ENCODE measurements around the gene ACTG1.
"Not testable (repeated sequence)": the region's sequence is repeated elsewhere in the genome, so short reads cannot be mapped to it uniquely, and the experiment has no call there.

The ACTG1 gene

DNA sequence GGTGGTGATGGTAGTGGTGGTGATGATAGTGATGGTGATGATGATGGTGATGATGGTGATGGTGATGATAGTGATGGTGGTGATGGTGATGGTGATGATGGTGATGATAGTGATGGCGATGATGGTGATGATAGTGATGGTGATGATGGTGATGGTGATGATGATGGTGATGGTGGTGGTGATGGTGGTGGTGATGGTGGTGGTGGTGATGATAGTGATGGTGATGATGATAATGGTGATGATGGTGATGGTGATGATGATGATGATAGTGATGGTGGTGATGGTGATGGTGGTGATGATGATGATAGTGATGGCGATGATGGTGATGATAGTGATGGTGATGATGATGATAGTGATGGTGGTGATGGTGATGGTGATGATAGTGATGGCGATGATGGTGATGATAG, 19.4 kb upstream of the ACTG1 start:
- not testable (repeated sequence) for DNase-seq

DNA sequence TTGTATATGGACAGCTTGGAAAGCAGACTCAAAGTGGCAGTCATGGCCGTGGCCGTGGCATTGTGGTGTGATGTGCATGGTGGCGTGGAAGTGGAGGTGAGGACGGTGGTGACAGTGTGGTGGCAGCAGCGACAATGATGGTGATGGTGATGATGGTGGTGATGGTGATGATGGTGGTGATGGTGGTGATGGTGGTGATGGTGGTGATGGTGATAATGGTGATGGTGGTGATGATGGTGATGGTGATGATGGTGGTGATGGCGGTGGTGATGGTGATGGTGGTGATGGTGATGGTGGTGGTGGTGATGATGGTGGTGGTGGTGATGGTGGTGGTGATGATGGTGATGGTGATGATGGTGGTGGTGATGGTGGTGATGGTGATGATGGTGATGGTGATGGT, 18.4 kb upstream of the ACTG1 start:
- DNase-seq, result not testable (repeated sequence)

DNA sequence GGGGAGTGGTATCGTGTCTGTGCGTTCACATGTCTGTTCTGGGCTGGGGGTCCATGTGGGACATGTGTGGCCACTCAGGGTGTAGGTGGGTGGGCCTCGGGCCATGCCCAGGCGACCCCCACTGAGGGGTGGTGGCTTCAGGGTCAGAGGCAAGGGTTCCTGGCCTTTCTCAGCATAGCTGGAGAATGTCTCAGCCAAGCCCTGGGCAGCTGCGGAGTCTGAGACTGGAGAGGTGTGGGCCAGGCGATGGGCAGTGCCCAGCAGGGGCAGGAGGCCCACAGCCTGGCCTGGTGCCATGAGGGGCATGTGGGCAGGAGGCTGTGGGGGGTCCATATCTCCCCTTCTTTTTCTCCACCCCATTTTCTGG, 16.8 kb upstream of the ACTG1 start:
- DNase-seq, result no peak

GRCh38 chr17:81528651-81529436, 16.2 kb upstream of the ACTG1 start:
- no peak for DNase-seq

GRCh38 chr17:81528384-81528650, 15.7 kb upstream of the ACTG1 start:
- DNase-seq, result no peak

GRCh38 chr17:81527591-81528383, 15.2 kb upstream of the ACTG1 start, which contains the start of gene FSCN2:
Gene FSCN2, plus strand, starts transcription at chr17:81528377. Its CDS starts 155 bp downstream, at chr17:81528532.
- DNase-seq, result no peak

- DNase-seq, result no peak
These were observed 14.3 kb upstream of the ACTG1 start for GRCh38 chr17:81526662-81527571.

DNA sequence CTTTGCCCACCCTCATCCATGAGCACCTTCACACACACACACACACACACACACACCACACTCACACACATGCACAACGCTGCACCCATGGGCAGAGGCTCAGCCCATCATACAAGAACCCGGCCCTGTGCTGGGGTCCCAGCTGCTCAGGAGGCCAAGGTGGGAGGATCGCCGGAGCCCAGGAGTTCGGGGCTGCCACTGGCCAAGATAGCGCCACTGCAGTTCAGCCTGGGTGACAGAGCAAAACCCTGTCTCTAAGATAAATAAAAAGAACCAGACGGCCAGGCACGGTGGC, 12.2 kb upstream of the ACTG1 start:
- DNase-seq, result no peak

- DNase-seq, result no peak
These were observed 11.7 kb upstream of the ACTG1 start for GRCh38 chr17:81524039-81524864.

GRCh38 chr17:81523402-81524038, 10.9 kb upstream of the ACTG1 start:
- DNase-seq, result no peak

DNA sequence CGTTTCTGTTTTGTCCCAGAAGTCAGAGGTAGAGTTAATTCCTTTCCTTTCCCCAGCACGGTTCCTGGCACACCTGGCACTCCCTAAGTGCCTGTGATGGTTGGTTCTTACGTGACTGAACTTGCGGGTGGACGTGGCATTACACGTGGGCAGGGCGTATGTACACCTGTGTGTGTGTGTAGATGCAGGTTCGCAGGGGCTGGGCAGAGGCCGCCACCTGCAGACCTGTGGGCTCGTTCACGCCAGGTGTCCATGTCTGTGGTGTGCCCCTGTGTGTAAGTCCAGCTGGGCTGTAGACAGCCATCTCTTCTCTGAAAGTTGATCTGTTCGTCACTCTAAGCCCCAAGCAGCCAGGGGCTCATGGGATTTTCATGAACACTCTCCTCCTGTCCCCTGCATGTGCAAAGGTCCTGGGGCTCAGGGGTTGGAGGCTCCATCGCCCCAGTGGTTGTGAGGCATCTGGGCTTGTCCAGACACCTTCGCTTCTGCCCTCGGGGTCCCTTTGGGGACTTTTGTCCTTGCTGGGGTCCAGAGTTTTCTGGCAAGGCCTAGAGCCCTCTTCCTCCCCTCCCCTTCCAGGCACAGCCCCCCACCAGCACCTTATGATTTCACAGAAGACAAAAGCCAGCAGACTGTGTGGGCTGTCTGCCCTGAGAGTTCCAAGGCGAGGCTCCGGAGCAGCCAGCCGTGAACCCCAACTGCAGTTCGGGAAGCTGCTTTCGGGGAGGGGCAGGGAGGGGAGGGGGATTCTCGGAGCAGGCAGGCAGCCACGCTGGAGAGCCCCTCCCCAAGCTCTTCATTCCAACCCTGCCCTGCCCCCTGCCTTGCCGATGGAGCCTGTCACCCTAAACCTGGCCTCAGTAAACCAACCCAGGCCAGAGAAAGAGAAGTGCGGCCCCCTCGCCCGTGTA, 10.1 kb upstream of the ACTG1 start:
- DNase-seq, result no peak

DNA sequence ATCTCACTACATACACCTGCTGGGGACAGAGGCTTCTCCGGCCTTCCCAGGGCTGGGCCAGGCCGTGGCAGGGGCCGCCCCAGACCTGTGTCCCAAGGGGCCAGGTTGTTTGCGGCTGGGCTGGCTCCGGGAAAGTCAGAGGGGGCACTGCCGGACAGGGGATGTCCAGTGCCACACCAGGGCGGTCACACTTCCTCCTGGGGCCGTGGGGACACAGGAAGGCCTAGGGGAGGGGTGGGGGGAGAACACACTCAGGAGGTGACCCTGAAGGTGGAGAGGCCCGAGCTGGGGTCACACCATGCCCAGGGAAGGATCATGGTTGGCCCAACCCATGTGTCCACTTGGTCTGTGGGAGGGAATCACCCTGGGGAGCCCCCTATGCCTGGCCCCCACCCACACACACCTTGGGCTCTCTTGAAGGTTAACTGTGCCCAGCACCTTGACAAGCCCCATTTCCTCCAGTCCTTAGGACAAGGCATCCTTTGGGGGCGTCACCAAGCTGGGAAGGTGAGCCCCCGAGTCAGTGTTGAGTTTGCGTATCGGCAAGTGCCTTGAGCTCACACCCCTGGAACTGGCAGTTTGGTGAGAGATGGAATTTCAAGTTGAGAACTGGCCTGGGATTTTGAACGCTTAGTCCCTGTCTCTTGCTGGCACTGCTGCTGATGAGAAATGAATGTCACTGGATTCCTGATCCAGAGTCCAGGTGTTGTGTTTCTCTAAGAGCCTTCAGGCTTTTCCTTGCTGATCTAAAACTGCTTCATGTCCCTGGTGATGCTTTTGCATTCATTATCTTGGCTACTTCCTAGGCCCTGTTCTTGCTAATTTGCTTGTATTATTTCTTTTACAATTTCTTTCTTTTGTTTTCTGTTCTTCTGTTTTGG, 7.7 kb upstream of the ACTG1 start:
- DNase-seq, result no peak

DNA sequence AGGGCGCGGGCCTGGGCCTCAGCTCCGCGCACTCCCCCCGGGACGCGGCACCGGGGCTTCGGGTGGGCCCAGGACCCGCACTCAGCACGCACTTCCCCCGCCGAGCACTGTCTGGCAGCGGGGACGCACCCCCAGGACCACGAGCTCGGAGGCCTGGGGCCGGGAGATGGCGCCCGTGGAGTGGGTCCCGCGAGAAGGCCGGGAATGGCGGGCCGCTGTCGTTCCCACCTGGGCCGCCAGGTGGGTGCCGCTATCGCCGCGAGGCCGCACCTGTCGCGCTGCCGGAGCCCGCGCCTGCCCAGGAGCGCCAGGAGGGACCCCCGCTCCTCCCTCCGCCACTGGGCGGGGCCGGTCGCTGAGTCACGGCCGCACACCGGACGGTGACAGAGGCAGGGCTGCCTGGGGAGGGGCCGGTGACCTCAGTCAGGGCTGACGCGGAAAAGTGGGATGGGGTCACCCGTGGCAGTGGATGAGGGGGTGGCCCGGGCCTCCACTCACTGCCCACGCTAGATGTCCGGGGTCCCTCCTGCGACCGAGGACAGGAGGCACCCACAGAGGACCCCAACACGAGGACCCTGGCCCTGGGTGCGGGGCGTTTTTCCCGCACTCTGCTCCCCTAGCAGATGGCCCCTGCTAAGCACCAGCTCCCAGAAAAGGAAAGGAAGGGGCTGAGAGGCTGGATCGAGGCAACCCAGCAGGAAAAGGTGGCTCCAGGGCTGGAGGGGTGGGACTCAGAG, 6.9 kb upstream of the ACTG1 start:
- DNase-seq, result peak; percentile 81

DNA sequence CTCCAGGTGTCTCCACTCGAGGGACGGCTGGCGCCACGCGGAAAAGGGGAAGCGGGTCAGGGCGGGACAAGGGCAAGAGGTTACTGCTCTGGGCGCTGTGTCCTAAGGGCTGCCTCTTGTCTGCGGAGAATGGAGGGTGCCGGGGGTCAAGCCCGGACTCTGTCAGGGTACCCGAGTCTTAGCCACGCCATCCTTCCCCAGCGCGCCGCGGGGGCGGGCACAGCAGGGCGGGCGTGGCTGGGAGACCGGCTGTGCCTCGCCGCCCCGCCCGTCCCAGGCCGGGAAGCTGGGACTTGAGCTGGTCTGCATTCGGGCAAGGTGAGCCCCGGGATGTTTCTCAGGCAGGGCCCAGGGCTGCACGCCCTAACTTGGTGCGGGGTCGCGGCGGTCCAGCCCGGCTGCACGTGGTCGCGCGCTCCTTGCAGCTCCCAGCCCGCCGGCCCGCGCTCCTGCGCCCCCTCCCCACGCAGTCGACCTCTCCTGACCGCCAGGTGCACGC, 6.2 kb upstream of the ACTG1 start:
- no peak for DNase-seq

- DNase-seq, result no peak
These were observed 5.7 kb upstream of the ACTG1 start for GRCh38 chr17:81518113-81518784.

DNA sequence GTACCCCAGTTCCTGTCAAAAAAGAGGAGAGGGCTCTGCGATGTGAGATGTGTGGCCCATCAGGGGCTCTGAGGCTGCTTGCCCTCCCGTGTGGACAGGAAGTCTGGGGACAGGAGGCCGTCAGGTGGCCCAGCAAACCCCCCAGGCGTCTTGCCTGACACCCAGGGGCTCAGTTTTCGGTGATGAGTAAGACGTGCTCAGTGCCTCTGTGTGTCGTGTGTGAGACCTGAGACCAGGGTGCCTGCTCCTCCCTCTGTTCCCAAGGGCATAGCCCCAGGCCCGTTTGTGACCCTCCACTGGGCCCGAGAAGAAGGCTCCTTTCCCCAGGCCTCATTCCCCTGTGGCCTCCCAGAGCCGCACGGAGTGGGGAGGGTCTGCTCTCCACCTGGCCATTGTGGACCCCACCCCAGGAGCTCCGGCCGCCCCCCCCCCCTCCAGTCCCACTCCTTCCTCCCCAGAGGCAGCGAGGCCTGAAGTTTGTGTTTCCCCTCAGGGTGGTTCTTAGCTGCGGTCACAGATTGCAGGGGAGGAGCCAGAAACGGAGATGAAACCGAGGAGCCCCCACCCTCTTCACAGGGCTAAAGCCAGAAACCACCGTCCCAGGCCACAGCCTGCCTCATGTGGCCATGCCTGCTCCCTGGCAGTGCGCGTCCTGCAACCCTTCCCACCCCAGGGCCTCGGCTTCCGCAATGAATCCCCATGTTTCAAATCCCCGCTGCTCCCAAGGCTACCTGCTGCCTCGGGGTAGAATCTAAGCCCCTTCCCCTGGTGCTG, 4.9 kb upstream of the ACTG1 start:
- DNase-seq, result no peak

DNA sequence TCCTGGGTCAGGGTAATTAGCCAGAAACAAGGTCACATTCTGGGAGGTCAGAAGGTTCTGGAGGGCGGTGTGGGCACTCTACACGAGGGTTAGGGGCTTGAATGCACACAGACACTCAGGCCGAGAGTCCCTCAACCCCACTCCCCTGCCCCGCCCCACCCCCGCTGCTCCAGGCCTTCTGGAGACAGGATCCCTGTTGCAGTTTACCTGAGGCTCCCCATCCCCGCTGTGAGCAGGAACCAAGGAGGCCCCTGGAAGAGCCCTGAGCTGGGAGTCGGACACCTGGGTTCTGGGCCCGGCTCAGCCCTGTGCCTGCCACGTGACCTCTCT, 4.4 kb upstream of the ACTG1 start:
- DNase-seq, result no peak

- no peak for DNase-seq
These were observed 3.8 kb upstream of the ACTG1 start for GRCh38 chr17:81516439-81516838.

Measured in CD4-positive, alpha-beta T cell treated with Interleukin-17A for 1 hour (primary cell).